Forelimb muscle (tissue), 1 donor: ENCODE data around the gene SNAP23. TPM values are rescaled to one million over a fixed set of nuclear protein-coding genes. Genes with fewer than 3 reads are reported as not detected.

ENCODE experiments used
- DNase-seq: peaks from one replicate; pipeline ENCODE4 v3.0.0-alpha.2; 2013; ENCODE audit warnings: low read depth
- polyA plus RNA-seq: library from polyadenylated mRNA; unstranded; fragments of 120-200 nt; gene quantifications from one replicate; pipeline ENCODE4 v1.2.1, GENCODE V29; 2013; ENCODE audit not compliant: insufficient read length

The SNAP23 gene
- polyA plus RNA-seq = 57.2 TPM

GRCh38 chr15:42495361-42496212, at the start of gene SNAP23:
Gene SNAP23 (plus strand): TSS chr15:42495634. CDS start chr15:42511847, 16,213 bp downstream.
- DNase-seq = peak; percentile 93

- DNase-seq = no peak
Observed at GRCh38 chr15:42447599-42447998, 47.8 kb upstream of the SNAP23 start.

- no peak for DNase-seq
Observed at GRCh38 chr15:42448281-42448680, 47.2 kb upstream of the SNAP23 start.

DNA sequence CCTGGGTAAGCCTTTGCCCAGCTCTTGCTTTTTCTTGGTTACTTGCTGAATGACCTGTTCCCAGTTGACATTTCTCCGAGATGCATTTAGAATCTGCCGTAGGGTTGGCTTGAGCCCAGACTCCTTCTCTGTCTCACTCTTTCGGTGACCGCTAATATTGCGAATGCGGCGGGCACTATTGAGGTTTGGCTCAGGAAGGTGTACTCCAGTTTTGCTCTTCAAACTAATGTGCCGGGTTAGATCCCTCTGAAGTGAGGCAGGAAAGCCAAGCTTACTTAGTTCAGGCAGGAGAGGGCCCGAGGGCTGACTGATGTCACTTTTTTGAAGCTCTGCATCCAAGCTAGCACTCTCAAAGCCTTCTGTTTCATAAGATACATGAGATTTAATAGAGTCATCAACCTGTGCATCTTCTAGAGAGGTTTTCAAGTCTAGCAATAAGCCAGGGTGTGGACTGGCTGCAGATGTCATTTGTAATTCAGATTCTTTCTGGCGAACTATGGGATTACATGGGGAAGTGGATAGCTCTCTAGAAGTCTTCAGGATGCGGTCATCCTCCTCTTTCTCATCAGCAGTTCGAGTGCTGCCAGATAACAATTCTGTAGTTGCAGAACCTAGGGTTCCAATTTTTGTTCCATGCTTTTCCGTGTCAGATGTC, 45.5 kb upstream of the SNAP23 start:
- DNase-seq = no peak

- DNase-seq = no peak
Observed at GRCh38 chr15:42450425-42450790, 45.0 kb upstream of the SNAP23 start.

GRCh38 chr15:42453826-42454225, 41.6 kb upstream of the SNAP23 start:
- no peak for DNase-seq

- no peak for DNase-seq
Observed at GRCh38 chr15:42456531-42456930, 38.9 kb upstream of the SNAP23 start.

GRCh38 chr15:42456971-42457370, 38.5 kb upstream of the SNAP23 start:
- no peak for DNase-seq

- DNase-seq = peak; percentile 97
Observed at GRCh38 chr15:42457445-42458442, 37.7 kb upstream of the SNAP23 start.

DNA sequence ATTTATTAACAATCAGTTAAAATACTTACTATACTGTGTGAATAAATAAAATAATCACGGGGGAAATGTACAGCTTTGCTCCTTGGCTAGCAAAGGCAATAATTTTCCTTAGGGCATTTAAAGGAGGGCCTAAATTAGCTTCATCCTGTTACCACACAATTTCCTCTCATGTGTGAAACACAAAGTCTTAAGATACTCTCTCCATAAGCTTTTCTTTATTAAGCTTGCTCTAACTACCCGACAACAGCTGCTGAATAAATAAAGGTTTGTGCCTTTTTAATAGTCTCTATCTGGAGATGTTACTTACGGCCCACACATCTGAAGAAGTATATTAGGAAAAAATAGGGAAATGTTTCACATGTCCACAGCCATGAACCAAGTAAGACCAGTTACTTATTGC, 34.2 kb upstream of the SNAP23 start:
- DNase-seq = no peak

DNA sequence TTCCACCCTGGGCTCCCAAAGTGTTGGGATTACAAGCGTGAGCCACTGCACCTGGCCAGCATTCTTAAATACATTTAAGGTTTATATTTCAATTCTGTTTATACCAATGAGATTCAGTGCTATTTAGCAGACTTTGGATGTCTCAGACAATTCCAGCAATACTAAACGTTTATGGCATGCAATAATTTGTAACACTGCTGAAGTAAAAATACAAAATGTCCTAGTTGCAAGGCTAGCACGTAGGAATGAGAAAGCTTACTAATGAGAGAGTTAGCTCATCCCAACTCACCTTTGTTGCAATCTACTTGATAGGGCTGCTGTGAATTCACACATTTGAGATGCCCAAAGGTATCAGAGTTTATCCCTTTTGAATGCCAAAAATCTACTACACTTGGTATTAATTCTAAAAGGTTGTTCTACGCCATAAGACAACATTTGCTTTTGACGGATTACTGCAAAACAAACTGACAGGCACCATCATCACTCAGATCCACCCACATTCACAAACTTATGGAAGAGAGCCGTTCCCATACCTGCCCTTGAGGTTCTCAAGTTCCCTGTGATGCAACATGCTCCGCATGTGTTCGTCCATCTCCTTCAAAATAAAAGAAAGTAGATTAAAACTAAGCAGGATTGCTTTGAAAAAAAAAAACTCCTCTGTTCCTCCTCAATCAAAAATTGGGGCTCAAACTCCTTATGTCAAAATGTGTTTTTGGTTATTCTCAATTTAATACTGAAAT, 29.7 kb upstream of the SNAP23 start:
- no peak for DNase-seq

- no peak for DNase-seq
Observed at GRCh38 chr15:42471002-42471401, 24.4 kb upstream of the SNAP23 start.

DNA sequence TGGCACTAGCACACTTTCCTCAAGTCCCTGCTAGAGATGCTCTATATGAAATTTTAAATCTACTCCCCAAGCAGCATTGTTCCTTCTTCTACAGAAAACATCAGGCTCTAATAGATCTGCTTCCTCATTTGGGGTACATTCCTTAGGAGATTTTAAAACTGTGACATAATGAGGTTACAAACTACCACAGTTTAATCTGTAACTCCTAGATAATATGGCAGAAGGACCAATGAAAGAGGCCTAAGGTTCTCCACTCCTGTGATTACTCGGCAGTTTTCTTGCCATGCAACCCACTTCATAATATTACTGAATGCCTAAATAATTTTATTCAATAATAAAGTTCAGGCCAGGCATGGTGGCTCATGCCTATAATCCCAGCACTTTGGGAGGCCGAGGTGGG, 20.6 kb upstream of the SNAP23 start:
- no peak for DNase-seq

DNA sequence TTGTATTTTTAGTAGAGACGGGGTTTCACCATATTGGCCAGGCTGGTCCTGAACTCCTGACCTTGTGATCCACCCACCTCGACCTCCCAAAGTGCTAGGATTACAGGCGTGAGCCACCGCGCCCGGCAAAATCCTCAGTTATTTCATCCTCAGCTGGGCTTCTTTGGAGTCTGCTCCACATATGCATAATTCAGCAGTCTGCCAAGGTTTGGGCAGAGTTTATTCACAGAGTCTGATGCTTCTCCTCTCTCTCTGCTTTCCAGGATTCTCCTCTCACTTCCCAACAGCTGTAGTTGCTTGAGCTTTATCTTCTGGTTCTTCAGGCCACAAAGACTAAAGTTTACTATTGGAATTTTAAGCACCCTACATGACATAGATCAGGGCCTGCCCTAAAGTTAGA, 12.7 kb upstream of the SNAP23 start:
- no peak for DNase-seq

GRCh38 chr15:42483677-42484076, 11.8 kb upstream of the SNAP23 start:
- no peak for DNase-seq

GRCh38 chr15:42490291-42490670, 5.2 kb upstream of the SNAP23 start:
- no peak for DNase-seq

GRCh38 chr15:42490671-42491538, 4.5 kb upstream of the SNAP23 start, which contains the start of gene ZNF106:
Gene ZNF106 (minus strand): TSS chr15:42491141. CDS start chr15:42472289, 18,852 bp downstream.
- peak; percentile 83 for DNase-seq

GRCh38 chr15:42491539-42492225, 3.8 kb upstream of the SNAP23 start:
- DNase-seq = no peak

DNA sequence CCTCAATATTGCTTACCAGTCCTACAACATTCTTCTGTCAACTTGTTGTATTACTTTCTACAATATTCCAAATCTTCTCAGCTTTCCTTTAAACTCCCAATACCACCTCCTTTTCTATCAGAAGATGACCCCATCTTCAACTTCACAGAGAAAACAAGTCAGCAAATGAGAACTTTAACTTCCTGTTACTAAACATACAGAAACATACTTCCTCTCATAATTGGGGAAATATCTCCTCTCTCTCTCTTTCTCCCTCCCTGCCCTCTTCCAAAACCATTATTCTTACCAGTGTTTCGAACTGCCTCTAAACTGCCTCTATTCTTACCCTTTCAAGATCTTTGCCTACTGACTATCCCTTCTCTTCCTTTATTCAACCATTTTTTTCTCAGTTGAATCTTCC, 1.8 kb upstream of the SNAP23 start:
- no peak for DNase-seq

- no peak for DNase-seq
Observed at GRCh38 chr15:42494998-42495360, 455 bp upstream of the SNAP23 start.
